ENCODE data around the gene PDZD2. TPM values are rescaled to one million over a fixed set of nuclear protein-coding genes. Genes with fewer than 3 reads are reported as not detected.

The PDZD2 gene
- polyA plus RNA-seq, 1 donor from 2014 or later = 3.1 TPM

DNA sequence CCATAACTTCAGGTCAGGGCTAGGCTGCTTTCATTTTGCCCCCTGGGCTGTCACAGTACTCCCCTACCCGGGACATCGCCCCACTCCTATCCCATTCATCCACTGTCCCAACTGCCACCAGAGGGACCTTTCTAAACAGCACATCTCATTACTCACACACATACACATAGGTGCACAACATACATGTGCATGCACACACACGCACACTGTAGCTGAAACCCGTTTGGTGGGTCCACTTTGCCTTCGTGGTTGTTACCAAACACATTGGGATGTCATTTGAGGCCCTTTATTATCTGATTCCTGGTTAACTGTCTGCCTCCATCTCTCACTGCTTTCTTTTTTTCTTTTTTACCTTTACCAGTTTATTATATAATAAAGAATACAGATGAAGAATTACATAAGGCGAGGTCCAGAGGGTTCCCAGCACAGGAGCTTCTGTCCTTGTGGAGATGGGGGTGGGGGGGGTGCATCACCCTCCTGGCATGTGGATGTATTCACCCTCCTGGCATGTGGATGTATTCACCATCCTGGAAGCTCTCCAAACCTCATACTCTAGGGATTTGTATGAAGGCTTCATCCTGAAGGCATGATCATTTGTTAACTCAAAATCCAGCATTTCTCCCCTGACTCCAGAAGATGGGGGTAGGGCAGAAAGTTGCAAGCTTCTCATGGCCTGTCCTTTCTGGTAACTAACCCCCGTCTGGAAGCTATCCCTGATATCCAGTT lies 349.2 kb downstream of the PDZD2 start:
- H3K27ac ChIP-seq (ENCODE audit: low read length) = no peak overlapping the region
- H3K9me3 ChIP-seq (ENCODE audit: low read length) = no peaks in the 10 kb centered on the region
- no peaks in the 10 kb centered on the region for H3K27me3 ChIP-seq (ENCODE audit: insufficient read depth, low read depth, low read length)
- H3K4me3 ChIP-seq (ENCODE audit: low read length) = no peak overlapping the region
- H4K20me1 ChIP-seq (ENCODE audit: insufficient read depth) = no peaks in the 10 kb centered on the region
- TF ChIP-seq TAF1 (IDR thresholded peaks at IDR 0.05; ENCODE audit: low read depth) (no peak), MXI1 (conservative IDR thresholded peaks at IDR 0.05; ENCODE audit: poor library complexity, severe bottlenecking) (no peak), EP300 (conservative IDR thresholded peaks at IDR 0.05; ENCODE audit: poor library complexity, severe bottlenecking) (no peak), EZH2 (IDR thresholded peaks at IDR 0.05; ENCODE audit: borderline replicate concordance, insufficient read depth, low read length, poor library complexity, severe bottlenecking) (no peak), RAD21 (conservative IDR thresholded peaks at IDR 0.05) (no peak), SMC3 (conservative IDR thresholded peaks at IDR 0.05; ENCODE audit: poor library complexity) (no peak), POLR2AphosphoS5 (IDR thresholded peaks at IDR 0.05) (no peak)
- TF ChIP-seq, protein P1, sequence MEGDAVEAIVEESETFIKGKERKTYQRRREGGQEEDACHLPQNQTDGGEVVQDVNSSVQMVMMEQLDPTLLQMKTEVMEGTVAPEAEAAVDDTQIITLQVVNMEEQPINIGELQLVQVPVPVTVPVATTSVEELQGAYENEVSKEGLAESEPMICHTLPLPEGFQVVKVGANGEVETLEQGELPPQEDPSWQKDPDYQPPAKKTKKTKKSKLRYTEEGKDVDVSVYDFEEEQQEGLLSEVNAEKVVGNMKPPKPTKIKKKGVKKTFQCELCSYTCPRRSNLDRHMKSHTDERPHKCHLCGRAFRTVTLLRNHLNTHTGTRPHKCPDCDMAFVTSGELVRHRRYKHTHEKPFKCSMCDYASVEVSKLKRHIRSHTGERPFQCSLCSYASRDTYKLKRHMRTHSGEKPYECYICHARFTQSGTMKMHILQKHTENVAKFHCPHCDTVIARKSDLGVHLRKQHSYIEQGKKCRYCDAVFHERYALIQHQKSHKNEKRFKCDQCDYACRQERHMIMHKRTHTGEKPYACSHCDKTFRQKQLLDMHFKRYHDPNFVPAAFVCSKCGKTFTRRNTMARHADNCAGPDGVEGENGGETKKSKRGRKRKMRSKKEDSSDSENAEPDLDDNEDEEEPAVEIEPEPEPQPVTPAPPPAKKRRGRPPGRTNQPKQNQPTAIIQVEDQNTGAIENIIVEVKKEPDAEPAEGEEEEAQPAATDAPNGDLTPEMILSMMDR (IDR thresholded peaks at IDR 0.05; ENCODE audit: poor library complexity, severe bottlenecking) = no peak
- TF ChIP-seq, protein P2, sequence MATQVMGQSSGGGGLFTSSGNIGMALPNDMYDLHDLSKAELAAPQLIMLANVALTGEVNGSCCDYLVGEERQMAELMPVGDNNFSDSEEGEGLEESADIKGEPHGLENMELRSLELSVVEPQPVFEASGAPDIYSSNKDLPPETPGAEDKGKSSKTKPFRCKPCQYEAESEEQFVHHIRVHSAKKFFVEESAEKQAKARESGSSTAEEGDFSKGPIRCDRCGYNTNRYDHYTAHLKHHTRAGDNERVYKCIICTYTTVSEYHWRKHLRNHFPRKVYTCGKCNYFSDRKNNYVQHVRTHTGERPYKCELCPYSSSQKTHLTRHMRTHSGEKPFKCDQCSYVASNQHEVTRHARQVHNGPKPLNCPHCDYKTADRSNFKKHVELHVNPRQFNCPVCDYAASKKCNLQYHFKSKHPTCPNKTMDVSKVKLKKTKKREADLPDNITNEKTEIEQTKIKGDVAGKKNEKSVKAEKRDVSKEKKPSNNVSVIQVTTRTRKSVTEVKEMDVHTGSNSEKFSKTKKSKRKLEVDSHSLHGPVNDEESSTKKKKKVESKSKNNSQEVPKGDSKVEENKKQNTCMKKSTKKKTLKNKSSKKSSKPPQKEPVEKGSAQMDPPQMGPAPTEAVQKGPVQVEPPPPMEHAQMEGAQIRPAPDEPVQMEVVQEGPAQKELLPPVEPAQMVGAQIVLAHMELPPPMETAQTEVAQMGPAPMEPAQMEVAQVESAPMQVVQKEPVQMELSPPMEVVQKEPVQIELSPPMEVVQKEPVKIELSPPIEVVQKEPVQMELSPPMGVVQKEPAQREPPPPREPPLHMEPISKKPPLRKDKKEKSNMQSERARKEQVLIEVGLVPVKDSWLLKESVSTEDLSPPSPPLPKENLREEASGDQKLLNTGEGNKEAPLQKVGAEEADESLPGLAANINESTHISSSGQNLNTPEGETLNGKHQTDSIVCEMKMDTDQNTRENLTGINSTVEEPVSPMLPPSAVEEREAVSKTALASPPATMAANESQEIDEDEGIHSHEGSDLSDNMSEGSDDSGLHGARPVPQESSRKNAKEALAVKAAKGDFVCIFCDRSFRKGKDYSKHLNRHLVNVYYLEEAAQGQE (IDR thresholded peaks at IDR 0.05; ENCODE audit: borderline replicate concordance) = no peak
- no peaks in the 10 kb centered on the region for H3K9me2 ChIP-seq (ENCODE audit: insufficient read depth, low read length)
- H2AFZ ChIP-seq (ENCODE audit: low read depth, low read length) = no peak overlapping the region
- no peaks in the 10 kb centered on the region for H3K36me3 ChIP-seq (ENCODE audit: insufficient read depth, low read length)
- H3K4me2 ChIP-seq (ENCODE audit: low read length) = no peak overlapping the region
- H3K9ac ChIP-seq (ENCODE audit: low read length) = no peak overlapping the region
- H3F3A ChIP-seq (ENCODE audit: insufficient read depth, low read length, poor library complexity, severe bottlenecking) = no peaks in the 10 kb centered on the region
- H3K79me2 ChIP-seq (replicated peaks; ENCODE audit: insufficient read depth, low read length) = no peaks in the 10 kb centered on the region

DNA sequence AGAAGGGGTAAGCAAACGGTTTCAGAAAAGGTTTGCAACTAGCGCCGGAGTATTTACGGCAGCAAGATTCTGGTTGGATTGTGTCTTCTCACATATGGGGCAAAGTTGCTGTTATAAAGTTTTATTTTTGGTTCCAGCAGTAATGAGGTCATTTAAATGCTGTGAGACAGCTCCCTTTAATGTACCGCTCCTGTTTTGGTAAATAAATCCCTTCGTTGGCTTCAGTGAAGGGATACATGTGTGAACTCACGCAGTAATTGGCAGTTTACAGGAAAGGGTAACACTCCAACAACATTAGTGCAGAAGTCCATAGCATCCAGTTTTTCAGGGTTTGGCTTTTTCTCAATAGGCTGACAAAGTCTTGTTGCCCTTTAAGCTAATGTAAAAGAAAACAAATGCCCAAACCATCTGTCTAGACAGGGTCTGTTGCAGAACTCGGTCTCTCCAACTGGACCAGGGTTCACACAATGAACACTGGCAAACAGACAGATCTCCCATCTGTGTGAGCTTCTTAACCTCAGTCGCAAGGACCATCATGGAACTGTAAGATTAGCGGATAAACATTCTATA lies 351.2 kb downstream of the PDZD2 start:
- no peak overlapping the region for H3K9ac ChIP-seq (ENCODE audit: low read length)
- no peaks in the 10 kb centered on the region for H3K9me2 ChIP-seq (ENCODE audit: insufficient read depth, low read length)
- H4K20me1 ChIP-seq (ENCODE audit: insufficient read depth) = no peaks in the 10 kb centered on the region
- H3F3A ChIP-seq (ENCODE audit: insufficient read depth, low read length, poor library complexity, severe bottlenecking) = no peaks in the 10 kb centered on the region
- TF ChIP-seq POLR2AphosphoS5 (IDR thresholded peaks at IDR 0.05) = no peak
- no peak for TF ChIP-seq SMC3 (conservative IDR thresholded peaks at IDR 0.05; ENCODE audit: poor library complexity)
- no peaks in the 10 kb centered on the region for H3K27me3 ChIP-seq (ENCODE audit: insufficient read depth, low read depth, low read length)
- no peaks in the 10 kb centered on the region for H3K36me3 ChIP-seq (ENCODE audit: insufficient read depth, low read length)
- H3K27ac ChIP-seq (ENCODE audit: low read length) = no peak overlapping the region
- no peaks in the 10 kb centered on the region for H3K9me3 ChIP-seq (ENCODE audit: low read length)
- H3K79me2 ChIP-seq (replicated peaks; ENCODE audit: insufficient read depth, low read length) = no peaks in the 10 kb centered on the region
- H2AFZ ChIP-seq (ENCODE audit: low read depth, low read length) = no peak overlapping the region
- no peak overlapping the region for H3K4me3 ChIP-seq (ENCODE audit: low read length)
- H3K4me2 ChIP-seq (ENCODE audit: low read length) = no peak overlapping the region
